ENCODE measurements around the gene SNTB2.

The SNTB2 gene

DNA sequence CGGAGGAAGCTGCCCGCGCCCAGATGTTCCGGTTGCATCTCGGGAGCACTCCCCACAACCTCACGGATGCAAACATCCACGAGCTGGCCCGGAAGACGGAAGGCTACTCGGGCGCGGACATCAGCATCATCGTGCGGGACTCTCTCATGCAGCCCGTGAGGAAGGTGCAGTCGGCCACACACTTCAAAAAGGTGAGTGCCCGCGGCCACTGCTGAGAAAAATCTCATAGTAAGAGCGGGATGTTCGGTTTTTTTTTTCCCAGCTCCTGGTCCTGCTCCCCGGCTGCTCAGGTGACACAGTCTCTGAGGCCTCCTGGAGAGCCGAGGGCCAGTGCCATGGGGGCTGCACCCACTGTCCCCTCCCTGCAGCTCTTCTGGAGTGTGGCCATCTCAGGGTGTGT is 134.1 kb downstream of the SNTB2 start:
- no peak for DNase-seq

- DNase-seq = no peak
Observed at GRCh38 chr16:69322343-69322742, 135.4 kb downstream of the SNTB2 start.

DNA sequence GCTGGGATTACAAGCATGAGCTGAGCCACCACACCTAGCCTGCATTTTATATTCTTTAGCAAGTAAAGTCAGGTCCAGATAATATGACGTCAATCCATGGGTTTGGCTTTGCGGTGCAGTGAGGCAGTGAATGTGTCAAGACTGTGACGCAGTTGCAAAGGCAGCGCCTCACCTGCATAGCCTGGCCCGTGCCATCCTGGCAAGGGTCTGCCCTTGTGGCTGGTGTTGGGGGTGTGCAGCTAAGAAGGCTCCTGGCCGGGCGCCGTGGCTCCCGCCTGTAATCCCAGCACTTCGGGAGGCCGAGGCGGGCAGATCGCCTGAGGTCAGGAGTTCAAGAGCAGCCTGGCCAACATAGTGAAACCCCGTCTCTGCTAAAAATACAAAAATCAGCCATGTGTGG is 136.5 kb downstream of the SNTB2 start:
- no peak for DNase-seq

DNA sequence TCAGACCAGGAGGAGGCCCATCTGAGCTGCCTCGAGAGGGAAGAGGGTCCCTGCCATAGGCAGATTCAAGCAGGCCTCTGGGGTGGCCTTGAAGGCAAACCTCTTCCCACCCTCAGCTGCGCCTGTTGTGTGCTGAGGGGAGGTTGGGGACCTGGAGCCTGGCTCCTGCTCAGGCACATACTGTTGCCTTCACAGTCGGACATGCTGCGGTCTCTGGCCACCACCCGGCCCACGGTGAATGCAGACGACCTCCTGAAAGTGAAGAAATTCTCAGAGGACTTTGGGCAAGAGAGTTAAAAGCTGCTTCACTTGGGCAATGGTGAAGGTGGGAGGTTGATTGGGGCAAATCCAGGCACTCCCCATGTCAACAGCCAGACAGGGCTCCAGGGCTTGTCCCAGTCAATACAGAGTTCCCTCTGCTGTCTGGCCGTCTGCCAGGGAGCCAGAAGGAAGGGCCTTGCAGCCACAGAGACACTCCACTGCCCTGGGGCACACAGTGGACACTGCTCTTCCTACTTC is 137.1 kb downstream of the SNTB2 start:
- peak; percentile 22 for DNase-seq

- DNase-seq = no peak
Observed at GRCh38 chr16:69324585-69325253, 137.8 kb downstream of the SNTB2 start.

DNA sequence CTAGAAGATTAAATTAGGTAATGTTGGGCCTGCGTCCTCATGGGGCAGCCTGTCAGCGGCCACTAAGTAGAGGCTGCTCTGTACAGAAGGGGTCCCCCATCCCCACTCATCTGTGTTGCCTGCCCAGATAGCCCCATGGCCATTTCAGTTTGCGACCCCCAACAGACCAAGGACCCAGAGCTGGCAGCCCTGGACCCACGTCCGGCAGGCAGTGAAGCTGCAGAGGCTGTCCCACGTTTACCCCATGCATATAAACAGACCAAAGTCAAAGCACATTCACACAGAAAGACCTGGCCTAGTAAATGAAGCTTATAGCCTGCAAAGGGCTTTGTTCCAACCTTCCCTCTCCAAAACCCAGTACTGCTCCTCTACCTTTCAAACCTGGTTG is 138.8 kb downstream of the SNTB2 start:
- DNase-seq = no peak

- DNase-seq = no peak
Observed at GRCh38 chr16:69326172-69326873, 139.4 kb downstream of the SNTB2 start.

DNA sequence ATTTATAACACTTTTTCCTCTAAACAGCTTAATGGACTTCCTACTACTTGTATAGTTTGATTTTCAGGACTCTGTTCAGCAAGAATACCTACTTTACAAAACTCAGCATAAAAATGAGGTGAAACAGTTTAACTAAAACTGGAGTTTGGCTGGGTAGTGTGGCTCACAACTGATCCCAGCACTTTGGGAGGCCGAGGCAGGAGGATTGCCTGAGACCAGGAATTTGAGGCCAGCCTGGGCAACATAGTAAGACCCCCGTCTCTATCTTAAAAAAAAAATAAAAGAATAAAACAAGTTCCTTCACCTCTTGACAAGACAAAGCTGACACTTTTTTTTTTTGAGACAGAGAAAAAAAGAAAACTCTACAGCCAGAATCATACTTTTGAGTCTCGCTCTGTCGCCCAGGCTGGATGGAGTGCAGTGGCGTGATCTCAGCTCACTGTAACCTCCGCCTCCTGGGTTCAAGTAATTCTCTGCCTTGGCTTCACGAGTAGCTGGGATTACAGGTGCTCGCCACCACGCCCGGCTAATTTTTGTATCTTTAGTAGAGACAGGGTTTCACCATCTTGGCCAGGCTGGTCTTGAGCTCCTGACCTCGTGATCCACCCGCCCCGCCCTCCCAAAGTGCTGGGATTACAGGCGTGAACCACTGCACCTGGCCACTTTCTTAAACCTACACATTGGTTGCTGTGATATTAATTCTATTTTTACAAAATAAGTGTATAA is 140.8 kb downstream of the SNTB2 start:
- DNase-seq = no peak

DNA sequence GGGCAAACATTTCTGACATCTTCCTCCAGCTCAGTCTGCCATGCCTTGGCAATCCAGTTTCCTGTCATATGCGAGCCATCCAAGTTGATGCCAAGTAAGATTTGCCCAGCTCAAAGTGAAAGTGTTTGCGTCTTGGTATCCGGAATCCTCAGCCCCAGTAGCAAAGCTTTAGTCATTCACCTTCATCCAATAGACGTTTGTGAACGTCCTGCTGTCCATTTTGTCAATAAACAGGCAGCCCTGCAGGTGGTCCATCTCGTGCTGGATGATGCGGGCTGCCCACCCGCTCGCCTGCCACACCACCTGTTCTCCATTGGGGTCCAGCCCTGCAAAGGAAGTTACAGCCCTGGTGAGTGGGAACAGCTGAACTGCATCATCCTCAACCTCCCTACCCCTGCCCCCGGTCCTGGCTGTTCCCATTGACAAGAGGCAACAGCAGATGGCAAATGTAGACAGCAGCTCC is 141.9 kb downstream of the SNTB2 start:
- DNase-seq = no peak

DNA sequence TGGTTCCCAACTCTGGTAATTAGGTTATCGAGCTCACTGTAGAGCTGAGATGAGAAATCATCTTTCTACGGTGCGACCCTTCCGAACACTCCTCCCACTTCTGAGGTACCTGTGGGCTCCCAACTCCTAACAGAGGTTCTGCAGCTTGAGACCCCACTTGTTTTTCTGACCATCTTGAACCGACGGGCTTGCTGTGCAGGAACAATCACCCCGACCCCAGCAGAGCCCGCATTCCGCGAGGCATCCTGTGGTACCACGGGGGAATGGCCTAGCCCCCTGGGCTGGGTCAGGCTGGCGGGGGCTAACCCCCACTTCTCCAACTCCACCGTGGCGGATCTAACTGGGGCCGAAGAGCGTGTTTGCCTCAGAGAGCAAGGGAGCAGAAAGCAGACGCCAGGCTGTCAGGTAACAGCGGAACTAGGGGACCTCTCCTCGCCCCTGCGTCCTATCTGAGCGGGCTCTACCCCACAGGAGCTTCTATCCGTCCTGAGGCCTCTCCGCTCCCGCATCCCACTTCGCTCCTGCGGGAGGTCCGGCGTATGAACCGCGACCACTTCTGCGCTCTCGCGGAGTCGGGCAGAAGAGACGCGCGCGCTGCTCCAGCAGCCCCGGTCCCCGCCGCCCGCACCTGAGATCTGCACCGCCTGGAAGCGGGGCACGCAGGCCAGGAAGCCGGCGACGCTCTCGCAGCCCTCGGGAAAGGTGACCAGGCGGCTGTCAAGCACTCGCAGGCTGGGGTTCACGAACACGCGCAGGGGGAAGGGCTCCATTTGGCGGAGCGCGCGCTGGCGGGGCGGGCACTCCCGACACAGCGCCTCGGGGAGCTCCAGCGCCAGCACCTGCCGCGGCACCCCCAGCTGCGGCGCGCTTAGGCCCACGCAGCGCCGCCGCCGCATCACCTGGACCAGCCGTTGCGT is 142.7 kb downstream of the SNTB2 start:
- DNase-seq = no peak

GRCh38 chr16:69330286-69331109 is 143.5 kb downstream of the SNTB2 start, which contains the start of gene PDF:
PDF (minus strand) TSS chr16:69330588; CDS start chr16:69330570, 18 bp downstream.
- DNase-seq = peak; percentile 91

DNA sequence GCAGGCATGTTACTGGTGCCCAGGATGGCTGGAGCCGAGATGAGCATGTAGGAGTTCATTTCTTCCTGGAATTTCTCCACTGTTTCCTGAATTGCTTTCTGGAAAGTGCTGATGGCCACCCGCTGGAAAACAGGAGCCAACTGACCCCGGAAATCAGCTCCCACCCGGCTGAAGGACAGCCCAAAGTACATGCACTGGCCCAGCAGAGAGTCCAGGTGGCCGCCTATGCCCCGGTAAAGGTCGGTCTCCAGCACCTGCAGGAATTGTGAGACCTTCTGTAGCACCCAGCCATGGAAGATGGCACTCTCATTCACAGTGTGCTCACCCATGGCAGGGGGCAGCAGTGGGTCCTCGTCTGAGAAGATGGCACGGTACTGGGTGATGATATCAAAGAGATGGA is 147.7 kb downstream of the SNTB2 start:
- no peak for DNase-seq

DNA sequence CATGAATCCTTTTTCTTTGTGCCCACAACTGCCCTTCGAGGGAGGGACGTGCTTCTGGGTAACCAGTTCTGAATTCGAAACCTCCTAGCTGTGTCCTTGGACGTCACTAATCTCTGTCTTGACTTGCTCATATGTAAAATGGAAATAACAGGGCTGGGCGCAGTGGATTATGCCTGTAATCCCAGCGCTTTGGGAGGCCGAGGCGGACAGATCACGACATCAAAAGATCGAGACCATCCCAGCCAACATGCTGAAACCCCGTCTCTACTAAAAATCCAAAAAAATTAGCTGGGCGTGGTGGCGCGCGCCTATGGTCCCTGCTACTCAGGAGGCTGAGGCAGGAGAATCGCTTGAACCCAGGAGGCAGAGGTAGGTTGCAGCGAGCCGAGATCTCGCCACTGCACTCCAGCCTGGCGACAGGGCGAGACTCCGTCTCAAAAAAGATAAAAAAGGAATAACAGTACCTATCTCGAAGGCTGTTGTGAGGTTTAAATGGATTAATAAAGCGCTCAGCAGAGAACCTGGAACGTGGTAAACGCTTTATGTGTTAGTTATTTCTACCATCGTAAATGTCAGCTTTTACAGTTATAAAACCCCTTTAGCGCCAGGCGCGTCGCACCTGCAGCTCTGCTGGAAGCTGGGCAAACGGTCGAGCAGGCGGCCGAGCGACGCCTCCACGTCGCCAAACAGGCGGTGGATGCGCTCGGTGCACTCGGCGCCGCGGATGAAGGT is 151.8 kb downstream of the SNTB2 start:
- no peak for DNase-seq

- DNase-seq = peak; percentile 99
Observed at GRCh38 chr16:69339289-69340094, 152.5 kb downstream of the SNTB2 start, which contains the start of the genes COG8 and NIP7. COG8 (minus strand) TSS chr16:69339564; CDS start chr16:69339552, 12 bp downstream. NIP7 (plus strand) TSS chr16:69339772; CDS start chr16:69339830, 58 bp downstream.

- no peak for DNase-seq
Observed at GRCh38 chr16:69340095-69340644, 153.2 kb downstream of the SNTB2 start.

- no peak for DNase-seq
Observed at GRCh38 chr16:69344171-69344570, 157.2 kb downstream of the SNTB2 start.

- DNase-seq = peak; percentile 83
Observed at GRCh38 chr16:69345923-69346322, 159.0 kb downstream of the SNTB2 start.

DNA sequence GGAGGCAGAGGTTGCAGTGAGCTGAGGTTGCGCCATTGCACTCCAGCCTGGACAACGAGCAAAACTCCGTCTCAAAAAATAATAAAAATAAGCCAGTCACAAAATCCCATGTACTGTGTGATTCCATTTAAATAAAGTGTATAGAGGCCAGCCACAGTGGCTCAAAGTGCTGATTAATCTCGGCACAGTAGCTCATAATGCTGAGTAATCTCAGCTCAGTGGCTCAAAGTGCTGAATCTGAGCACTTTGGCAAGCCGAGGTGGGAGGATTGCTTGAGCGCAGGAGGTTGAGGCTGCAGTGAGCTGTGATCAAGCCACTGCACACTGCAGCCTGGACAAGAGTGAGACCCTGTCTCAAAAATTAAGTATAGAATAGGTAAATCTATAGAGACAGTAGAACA is 159.7 kb downstream of the SNTB2 start:
- no peak for DNase-seq

GRCh38 chr16:69348222-69348621 is 161.3 kb downstream of the SNTB2 start:
- DNase-seq = no peak
